SK-N-SH (cell line): ENCODE data around the gene HNRNPAB. TPM values are rescaled to one million over a fixed set of nuclear protein-coding genes. Genes with fewer than 3 reads are reported as not detected.

Experiments used
- CTCF ChIA-PET: fragments of 300-600, 350-600 bp; formaldehyde crosslinking; extraction: SDS; loops from one replicate; lab custom pipeline; 2021; lab: Yijun Ruan, JAX
- POLR2A ChIA-PET: fragments of 350-600 bp; sonication (Branson Sonifier 250); formaldehyde crosslinking; extraction: SDS; loops from one replicate; lab custom pipeline; 2020; ENCODE audit warnings: antibody characterized with exemption, inconsistent platforms; lab: Yijun Ruan, JAX
- DNase-seq: peaks from one replicate; pipeline ENCODE4 v3.0.0; 2012
- H2AFZ ChIP-seq: fragments of 200-600 bp; sonication (generic); 2 replicates; pipeline ENCODE4 v1.8.1; 2016; ENCODE audit warnings: antibody characterized with exemption, mild to moderate bottlenecking, low read depth
- H3F3A ChIP-seq: fragments of 200-600 bp; sonication (generic); replicated peaks from 2 replicates; pipeline ENCODE3; 2016; ENCODE audit warnings: antibody characterized with exemption, mild to moderate bottlenecking; ENCODE audit not compliant: insufficient read depth
- H3K27ac ChIP-seq, 2 experiments: fragments of 200-500 bp in 1 of 2; fragments of 200-600 bp in 1 of 2; sonication (Bioruptor generic) in 1 of 2; sonication (generic), shearing (Covaris generic) in 1 of 2; 2 replicates each; pipeline versions ENCODE4 v1.5.1 to v1.6.1; 2014 to 2016; ENCODE audit warnings: low read depth in 2 of 2, inconsistent platforms in 1 of 2, low read length in 1 of 2, mild to moderate bottlenecking in 1 of 2, mixed read lengths in 1 of 2
- H3K27me3 ChIP-seq: fragments of 200-600 bp; sonication (generic), shearing (Covaris generic); 2 replicates; pipeline ENCODE4 v1.6.1; 2016; ENCODE audit warnings: mixed run types; ENCODE audit not compliant: insufficient read depth
- H3K36me3 ChIP-seq, 2 experiments: fragments of 200-500 bp in 1 of 2; fragments of 200-600 bp in 1 of 2; sonication (Bioruptor generic) in 1 of 2; sonication (generic) in 1 of 2; replicated peaks in 1 of 2; 2 replicates each; pipeline versions ENCODE3 to v1.5.1; 2014 to 2016; ENCODE audit warnings: low read length in 1 of 2, mild to moderate bottlenecking in 1 of 2; ENCODE audit not compliant: insufficient read depth in 2 of 2, control insufficient read depth in 1 of 2
- H3K4me1 ChIP-seq, 2 experiments: fragments of 200-500 bp in 1 of 2; fragments of 200-600 bp in 1 of 2; sonication (Bioruptor generic) in 1 of 2; sonication (generic), shearing (Covaris generic) in 1 of 2; 2 replicates each; pipeline versions ENCODE4 v1.5.1 to v1.6.1; 2014 to 2016; ENCODE audit warnings: low read depth in 1 of 2, low read length in 1 of 2, mixed run types in 1 of 2; ENCODE audit not compliant: insufficient read depth in 2 of 2, control insufficient read depth in 1 of 2
- H3K4me2 ChIP-seq: fragments of 200-600 bp; sonication (generic), shearing (Covaris generic); 2 replicates; pipeline ENCODE4 v1.6.1; 2017; ENCODE audit warnings: mixed run types
- H3K4me3 ChIP-seq, 2 experiments: fragments of 200-500 bp in 1 of 2; fragments of 200-600 bp in 1 of 2; sonication (Bioruptor generic) in 1 of 2; sonication (generic), shearing (Covaris generic) in 1 of 2; 2 replicates each; pipeline versions ENCODE4 v1.5.1 to v1.8.1; 2014 to 2016; ENCODE audit warnings: low read depth in 2 of 2, inconsistent platforms in 1 of 2, low read length in 1 of 2, mild to moderate bottlenecking in 1 of 2, mixed read lengths in 1 of 2, moderate library complexity in 1 of 2
- H3K79me2 ChIP-seq: fragments of 200-600 bp; sonication (generic); 2 replicates; pipeline ENCODE4 v1.8.1; 2017; ENCODE audit warnings: mild to moderate bottlenecking; ENCODE audit not compliant: insufficient read depth
- H3K9ac ChIP-seq: fragments of 200-600 bp; sonication (generic); 2 replicates; pipeline ENCODE4 v1.6.1; 2017; ENCODE audit warnings: mixed run types
- H3K9me2 ChIP-seq: fragments of 200-600 bp; sonication (generic); 2 replicates; pipeline ENCODE4 v1.6.1; 2017; ENCODE audit warnings: mixed run types
- H3K9me3 ChIP-seq: fragments of 200-600 bp; sonication (generic); 2 replicates; pipeline ENCODE4 v1.6.1; 2017; ENCODE audit warnings: mixed run types, mild to moderate bottlenecking, moderate library complexity
- H4K20me1 ChIP-seq: fragments of 200-600 bp; sonication (generic); 2 replicates; pipeline ENCODE4 v1.6.1; 2017; ENCODE audit warnings: mild to moderate bottlenecking, mixed run types; ENCODE audit not compliant: insufficient read depth
- CHD2 ChIP-seq: fragments of 150-350 bp; IDR thresholded peaks from 2 replicates; pipeline ENCODE4 v1.6.1; 2018; ENCODE audit warnings: low read length; ENCODE audit not compliant: partially characterized antibody
- GABPA ChIP-seq: IDR thresholded peaks from 2 replicates; pipeline ENCODE4 v1.4.0; 2012; ENCODE audit warnings: low read depth, mild to moderate bottlenecking
- MXI1 ChIP-seq: IDR thresholded peaks from 2 replicates; pipeline ENCODE4 v1.6.1; 2012; ENCODE audit warnings: mild to moderate bottlenecking, low read depth, low read length, improper control_type of control experiment
- NRF1 ChIP-seq: IDR thresholded peaks from 2 replicates; pipeline ENCODE4 v1.6.1; 2012; ENCODE audit warnings: low read depth, mild to moderate bottlenecking, low read length
- SIN3A ChIP-seq: IDR thresholded peaks from 2 replicates; pipeline ENCODE4 v1.6.1; 2012; ENCODE audit warnings: low read depth, mild to moderate bottlenecking, low read length, moderate library complexity, borderline replicate concordance
- WGBS: methylation state at CpG from one replicate; pipeline ENCODE4 v1.1.6; 2017; ENCODE audit warnings: low lambda C conversion rate; 5-methylcytosine and 5-hydroxymethylcytosine counted together
- polyA plus RNA-seq, 3 experiments: library from polyadenylated mRNA; depleted of rRNA; stranded (reverse); fragments of >200 nt; gene quantifications; 2 replicates each; pipeline ENCODE4 v1.2.3, GENCODE V29; 2012
- TF ChIP-seq, protein P1 (sequence below): fragments of 150-350 bp; IDR thresholded peaks from 2 replicates; pipeline ENCODE4 v1.6.1; 2016; ENCODE audit warnings: mild to moderate bottlenecking, low read depth, low read length

HNRNPAB gene
- polyA plus RNA-seq, 1 of the 3 experiments (the other 2 are of a cell fraction), result 164 TPM

DNA sequence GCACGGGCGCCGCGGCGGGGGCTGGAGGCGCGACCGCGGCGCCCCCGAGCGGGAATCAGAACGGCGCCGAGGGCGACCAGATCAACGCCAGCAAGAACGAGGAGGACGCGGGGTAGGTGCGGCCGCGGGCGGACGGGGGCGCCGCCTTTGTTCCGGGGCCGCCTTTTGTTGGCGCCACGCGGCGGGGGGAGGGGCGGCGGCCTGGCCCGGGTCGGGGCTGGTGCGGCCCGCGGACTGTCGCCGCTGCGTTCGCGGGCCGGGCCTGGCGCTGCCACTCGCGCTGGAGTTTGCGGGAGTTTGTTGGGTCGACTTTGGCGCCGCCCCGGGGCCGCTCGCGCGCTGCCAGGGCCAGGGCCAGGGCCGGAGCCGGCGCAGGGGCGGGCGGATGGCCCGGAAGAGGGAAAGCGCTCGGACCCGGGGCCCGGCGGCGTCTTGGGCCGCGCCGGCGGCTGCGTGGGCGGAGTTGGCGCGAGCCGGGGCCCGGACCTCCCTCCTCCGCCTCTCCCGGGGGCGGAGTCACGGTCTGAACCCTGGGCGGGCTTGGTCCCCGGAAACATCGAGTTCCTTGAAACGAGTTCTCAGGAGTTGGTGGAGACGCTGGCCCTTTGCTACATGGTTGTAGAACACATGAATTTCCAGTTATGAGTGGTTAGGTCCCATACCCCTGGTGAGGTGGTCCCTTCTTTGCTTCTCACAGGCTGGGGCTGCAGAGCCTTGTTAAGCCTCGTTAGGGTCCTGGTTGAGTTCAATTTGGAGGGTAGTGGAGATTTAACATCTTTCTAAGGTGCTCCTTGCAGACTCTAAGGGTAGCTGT, 809 bp downstream of the HNRNPAB start:
- Histone ChIP-seq H3K9me3 (no peaks in the 10 kb centered on the region), H2AFZ (no peak overlapping the region), H3K4me3 (peak overlapping the region; percentile 84 to 90), H3K27me3 (no peaks in the 10 kb centered on the region), H3K79me2 (peaks cover 67% of the 10 kb centered on the region), H3K9me2 (no peaks in the 10 kb centered on the region), H3K27ac (peak overlapping the region; percentile 70 to 76), H3K4me2 (peak overlapping the region; percentile 95), H3K9ac (peak overlapping the region; percentile 95), H3K36me3 (peaks cover 38 to 41% of the 10 kb centered on the region in 2 experiments), H4K20me1 (peaks cover 49% of the 10 kb centered on the region), H3K4me1 (peaks cover 14 to 21% of the 10 kb centered on the region in 2 experiments), H3F3A (peaks cover 3% of the 10 kb centered on the region)
- CTCF ChIA-PET, result interaction anchor here (1.3 to 2.3 kb wide), 2 partner anchors 27 to 30 kb away, joined by 5 to 6 read pairs; partner anchors contain the start of gene PHYKPL
- WGBS, result 0% methylated on average over 34 of the region's 90 CpGs
- TF ChIP-seq MXI1 (peak; percentile 50), CHD2 (no peak), GABPA (peak; percentile 11; the same call in 1 of the 2 replicates), SIN3A (peak; percentile 68; the same call in 1 of the 2 replicates), NRF1 (peak; percentile 42)
- TF ChIP-seq, protein P1, sequence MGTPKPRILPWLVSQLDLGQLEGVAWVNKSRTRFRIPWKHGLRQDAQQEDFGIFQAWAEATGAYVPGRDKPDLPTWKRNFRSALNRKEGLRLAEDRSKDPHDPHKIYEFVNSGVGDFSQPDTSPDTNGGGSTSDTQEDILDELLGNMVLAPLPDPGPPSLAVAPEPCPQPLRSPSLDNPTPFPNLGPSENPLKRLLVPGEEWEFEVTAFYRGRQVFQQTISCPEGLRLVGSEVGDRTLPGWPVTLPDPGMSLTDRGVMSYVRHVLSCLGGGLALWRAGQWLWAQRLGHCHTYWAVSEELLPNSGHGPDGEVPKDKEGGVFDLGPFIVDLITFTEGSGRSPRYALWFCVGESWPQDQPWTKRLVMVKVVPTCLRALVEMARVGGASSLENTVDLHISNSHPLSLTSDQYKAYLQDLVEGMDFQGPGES, result no peak
- POLR2A ChIA-PET, result interaction anchor here (0.6 to 1.7 kb wide), 13 partner anchors 8 to 1690 kb away, joined by 3 to 12 read pairs (median 4); partner anchors contain the start of genes GMCL2, NHP2, PHYKPL and ZNF354C
- DNase-seq, result peak; percentile 92

DNA sequence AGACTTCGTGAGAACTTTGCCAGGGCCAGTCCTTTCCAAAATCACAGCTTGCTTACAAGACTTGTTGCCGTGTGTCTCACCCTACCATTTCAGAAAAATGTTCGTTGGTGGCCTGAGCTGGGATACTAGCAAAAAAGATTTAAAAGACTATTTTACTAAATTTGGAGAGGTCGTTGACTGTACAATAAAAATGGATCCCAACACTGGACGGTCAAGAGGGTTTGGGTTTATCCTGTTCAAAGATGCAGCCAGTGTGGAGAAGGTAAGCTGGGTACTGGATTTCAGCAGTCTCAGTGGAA, 1.4 kb downstream of the HNRNPAB start:
- no peak for DNase-seq
- Histone ChIP-seq H3K9ac (peak overlapping the region; percentile 95), H2AFZ (no peak overlapping the region), H3K9me3 (no peaks in the 10 kb centered on the region), H3K79me2 (peaks cover 73% of the 10 kb centered on the region), H4K20me1 (peaks cover 55% of the 10 kb centered on the region), H3K4me2 (peak overlapping the region; percentile 94), H3K9me2 (no peaks in the 10 kb centered on the region), H3K36me3 (peaks cover 43 to 47% of the 10 kb centered on the region in 2 experiments), H3F3A (peaks cover 3% of the 10 kb centered on the region), H3K4me3 (peak overlapping the region; percentile 84 to 90), H3K27me3 (no peaks in the 10 kb centered on the region), H3K27ac (peak overlapping the region in 1 of 2 experiments; percentile 70; a peak in 1 of 4 replicates), H3K4me1 (peaks cover 14 to 21% of the 10 kb centered on the region in 2 experiments)
- 2% methylated on average over 5 of the region's 5 CpGs for WGBS
- ChIA-PET CTCF (interaction anchor here (2.3 kb wide), 1 partner anchor 27 kb away, joined by 6 read pairs; the partner anchor contains the start of gene PHYKPL), POLR2A (no interaction called here)
- TF ChIP-seq SIN3A, result no peak
- TF ChIP-seq, protein P1, result no peak
